NCI-H146 treated with DMSO at 0.1 percent for 48 hours (cell line): Measurements from ENCODE around the gene TBX4.
A peak's percentile ranks its signal among the peaks of the same experiment; 100 is the strongest.

Experiments used
- DNase-seq: peaks from one replicate; lab custom pipeline; 2025; ENCODE audit not compliant: unreplicated experiment; lab: John Stamatoyannopoulos, UW

Gene TBX4

GRCh38 chr17:61412860-61413660 lies 39.2 kb upstream of the TBX4 start:
- no peak for DNase-seq

DNA sequence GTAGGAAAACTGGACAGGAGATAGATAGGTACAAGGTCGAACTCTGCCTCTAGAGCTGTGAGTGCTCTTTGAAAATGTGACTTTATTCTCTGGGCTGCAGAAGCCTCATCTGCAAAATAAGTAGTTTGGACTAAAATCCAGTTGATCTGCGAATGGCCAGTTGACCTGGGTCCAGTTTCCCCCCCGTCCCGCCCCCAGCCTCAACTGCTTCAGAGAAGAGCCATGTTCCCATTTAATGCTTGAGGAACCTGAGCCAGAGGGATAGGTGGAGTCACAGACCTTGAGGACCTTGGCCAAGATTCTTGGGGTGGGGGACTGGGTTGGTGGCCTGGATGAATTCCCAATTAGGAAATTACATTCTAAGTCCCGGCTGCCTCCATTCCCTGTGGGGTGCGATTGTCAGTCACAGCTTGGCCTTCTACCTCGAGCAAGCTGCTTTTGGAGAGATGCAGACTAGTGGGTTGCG lies 38.5 kb upstream of the TBX4 start:
- DNase-seq = no peak

GRCh38 chr17:61414141-61414935 lies 37.9 kb upstream of the TBX4 start:
- no peak for DNase-seq

GRCh38 chr17:61414936-61415251 lies 37.3 kb upstream of the TBX4 start:
- no peak for DNase-seq

- DNase-seq = no peak
Measured at GRCh38 chr17:61415374-61416210, 36.6 kb upstream of the TBX4 start.

- no peak for DNase-seq
Measured at GRCh38 chr17:61416211-61416539, 36.0 kb upstream of the TBX4 start.

DNA sequence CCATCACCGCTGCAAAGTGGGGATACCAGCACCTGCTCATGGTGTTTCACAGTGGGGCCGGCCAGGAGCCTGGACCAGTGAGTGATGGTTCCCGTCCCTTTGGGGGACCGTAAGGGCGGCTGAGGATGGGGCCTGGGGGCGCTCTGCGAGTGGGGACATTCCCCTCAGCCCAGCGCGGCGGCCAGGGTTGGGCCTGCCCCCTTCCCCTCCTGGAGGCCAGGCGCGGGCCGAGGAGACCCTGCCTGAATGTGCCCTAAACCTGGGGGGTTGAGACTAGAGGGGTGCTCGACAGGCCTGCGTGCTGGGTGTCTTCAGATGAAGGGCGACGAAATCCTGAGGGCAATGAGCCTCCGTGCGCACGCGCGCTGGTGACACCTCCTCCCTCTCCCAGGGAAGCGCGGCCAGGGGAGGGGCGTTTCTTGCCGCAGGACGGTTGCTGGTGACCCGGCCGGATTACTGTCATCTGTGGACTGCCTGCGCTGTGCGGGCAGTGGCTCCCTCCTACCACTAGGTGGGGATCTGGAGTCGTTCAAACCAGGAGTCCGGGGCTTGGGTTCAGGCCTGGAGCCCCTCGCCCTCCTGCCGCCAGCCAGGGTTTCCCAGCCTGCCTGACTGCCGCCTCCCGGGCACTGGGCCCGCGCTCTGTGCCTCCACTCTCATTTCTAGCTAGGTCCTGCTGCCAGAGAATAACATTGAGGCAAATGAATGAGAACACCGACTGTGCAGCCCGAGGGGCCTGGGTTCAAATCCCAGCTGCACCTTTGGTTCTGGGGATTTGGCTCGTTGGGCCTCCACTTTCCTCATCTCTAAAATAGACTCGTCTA lies 35.5 kb upstream of the TBX4 start:
- DNase-seq = peak; percentile 72

- DNase-seq = no peak
Measured at GRCh38 chr17:61418449-61418848, 33.8 kb upstream of the TBX4 start.

DNA sequence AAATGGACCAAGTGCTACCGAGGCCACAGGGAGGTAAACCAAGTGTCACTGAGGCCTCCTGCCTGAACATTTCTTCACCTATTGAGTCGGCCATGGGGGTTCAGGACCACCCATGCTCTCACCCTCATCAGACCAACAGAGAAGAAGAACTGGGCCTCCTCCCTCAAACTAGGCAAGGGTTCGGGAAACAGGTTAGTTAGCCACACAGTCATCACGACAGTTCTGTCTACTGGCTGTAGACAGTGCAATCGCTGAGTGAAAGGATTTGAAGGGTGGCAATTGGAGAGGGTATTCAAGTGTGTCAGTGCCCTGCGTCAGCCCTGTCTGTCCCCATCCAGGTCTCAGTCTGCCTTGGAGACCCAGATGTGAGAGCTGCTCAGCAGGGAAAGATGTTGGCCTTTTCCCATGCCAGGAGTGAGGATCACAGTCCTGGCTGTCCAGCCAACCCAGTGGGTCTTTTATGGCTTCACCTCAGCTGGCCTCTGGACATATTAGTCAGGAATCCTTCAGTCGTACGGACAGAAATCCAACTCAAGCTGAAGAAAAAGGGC lies 32.7 kb upstream of the TBX4 start:
- no peak for DNase-seq

- no peak for DNase-seq
Measured at GRCh38 chr17:61420052-61420451, 32.2 kb upstream of the TBX4 start.

DNA sequence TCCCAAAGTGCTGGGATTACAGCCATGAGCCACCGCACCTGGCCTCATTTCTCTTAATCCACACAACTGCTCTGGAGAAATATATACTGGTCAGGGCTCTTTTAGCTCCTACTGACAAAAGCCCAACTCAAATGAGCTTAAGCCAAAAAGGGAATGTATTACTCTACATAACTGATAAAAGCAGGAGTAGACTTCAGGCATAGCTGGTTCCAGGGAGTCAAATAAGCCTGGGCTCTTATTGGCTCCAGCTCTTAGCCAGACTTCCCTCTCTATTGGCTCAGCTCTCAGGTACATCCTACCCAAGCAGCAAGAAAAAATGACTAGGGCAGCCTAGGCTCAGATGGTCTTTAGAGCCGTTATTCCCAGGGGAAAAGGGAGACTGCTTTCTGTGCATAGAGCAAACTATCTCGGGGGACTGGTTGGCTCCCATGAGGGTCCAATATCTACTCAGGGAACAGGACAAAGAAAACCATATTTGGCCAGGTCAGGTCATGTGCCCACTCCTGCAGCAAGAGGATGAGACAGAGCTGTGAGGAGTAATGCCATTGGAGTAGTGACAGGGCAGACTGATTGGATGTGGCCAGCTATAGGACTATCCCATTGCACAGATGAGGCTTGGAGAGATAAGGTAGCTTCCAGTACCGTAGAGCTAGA lies 31.4 kb upstream of the TBX4 start:
- DNase-seq = no peak

GRCh38 chr17:61421460-61421859 lies 30.8 kb upstream of the TBX4 start:
- no peak for DNase-seq

DNA sequence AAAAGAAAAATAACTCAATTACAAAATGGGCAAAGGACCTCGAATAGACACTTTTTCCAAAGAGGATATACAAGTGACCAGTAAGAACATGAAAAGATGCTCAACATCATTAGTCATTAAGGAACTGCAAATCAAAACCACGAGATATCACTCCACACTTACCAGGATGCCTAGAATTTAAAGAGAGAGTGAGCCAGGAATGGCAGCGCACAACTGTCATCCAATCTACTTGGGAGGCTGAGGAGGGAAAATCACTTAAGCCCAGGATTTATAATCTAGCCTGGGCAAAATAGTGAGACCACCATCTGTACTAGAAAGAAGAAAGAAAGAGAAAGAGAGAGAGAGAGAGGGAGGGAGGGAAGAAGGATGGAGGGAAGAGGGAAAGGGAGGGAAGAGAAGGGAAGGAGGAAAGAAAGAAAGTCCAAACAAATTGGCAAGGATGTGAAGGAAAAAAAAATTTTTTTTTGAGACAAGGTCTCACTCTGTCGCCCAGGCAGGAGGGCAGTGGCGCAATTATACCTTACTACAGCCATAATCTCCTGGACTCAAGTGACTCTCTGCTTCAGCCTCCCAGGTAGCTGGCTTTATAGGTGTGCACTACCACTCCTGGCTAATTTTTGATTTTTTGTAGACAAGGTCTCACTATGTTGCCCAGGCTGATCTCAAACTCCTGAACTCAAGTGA lies 30.0 kb upstream of the TBX4 start:
- DNase-seq = no peak

GRCh38 chr17:61422869-61423268 lies 29.4 kb upstream of the TBX4 start:
- DNase-seq = no peak

- no peak for DNase-seq
Measured at GRCh38 chr17:61423967-61424649, 28.1 kb upstream of the TBX4 start.

GRCh38 chr17:61425682-61426481 lies 26.3 kb upstream of the TBX4 start:
- DNase-seq = no peak

DNA sequence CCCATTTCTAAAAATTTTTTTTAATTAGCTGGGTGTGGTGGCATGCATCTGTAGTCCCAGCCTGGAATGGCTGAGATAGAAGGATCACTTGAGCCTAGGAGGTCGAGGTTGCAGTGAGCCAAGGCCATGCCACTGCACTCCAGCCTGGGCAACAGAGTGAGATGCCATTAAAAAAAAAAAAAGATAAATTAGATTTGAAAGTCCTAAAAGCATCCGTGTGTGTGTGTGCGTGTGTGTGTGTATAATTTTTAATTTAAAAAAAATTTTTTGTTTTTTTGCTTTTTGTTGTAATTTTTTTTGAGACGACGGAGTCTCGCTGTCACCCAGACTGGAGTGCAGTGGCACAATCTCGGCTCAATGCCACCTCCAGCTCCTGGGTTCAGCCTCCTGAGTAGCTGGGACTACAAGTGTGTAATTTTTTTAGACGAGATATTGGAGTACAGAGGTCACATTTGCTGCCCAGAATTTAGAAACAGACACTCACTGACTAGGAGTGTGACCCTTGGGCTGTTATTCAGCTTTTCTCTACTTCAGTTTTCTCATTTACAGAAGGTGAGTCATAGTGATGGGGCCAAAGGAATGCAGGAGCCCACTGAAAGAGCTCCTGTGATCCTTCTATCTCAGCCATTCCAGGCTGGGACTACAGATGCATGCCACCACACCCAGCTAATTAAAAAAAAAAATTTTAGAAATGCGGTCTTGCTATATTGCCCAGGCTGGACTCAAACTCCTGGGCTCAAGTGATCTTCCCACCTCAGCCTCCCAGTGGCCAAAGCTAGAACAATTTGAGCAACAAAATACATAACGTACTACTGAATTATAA lies 25.5 kb upstream of the TBX4 start:
- DNase-seq = no peak
